Measurements from ENCODE around the gene SYVN1.

GRCh38 chr11:65131417-65131776 lies 2.9 kb downstream of the SYVN1 start:
- TF ChIP-seq CTCF (IDR thresholded peaks at IDR 0.05; ENCODE audit: borderline replicate concordance, extremely low read depth, low read length, poor library complexity, severe bottlenecking) (no peak), EZH2 (IDR thresholded peaks at IDR 0.05; ENCODE audit: borderline replicate concordance, low read depth, low read length, severe bottlenecking) (no peak)
